Activated T-cell treated with anti-CD3 and anti-CD28 coated beads, Interleukin-2, amount 50 U/mL, for 24 hours (primary cell): ENCODE data around the gene CBARP.

Source experiments
- DNase-seq: peaks from one replicate; pipeline ENCODE4 v3.0.0-alpha.2; 2020
- H3K27ac Mint-ChIP-seq: 2 replicates; pipeline ENCODE4 v1.8.0; 2020; ENCODE audit warnings: mild to moderate bottlenecking, mixed read lengths
- H3K27me3 Mint-ChIP-seq: 2 replicates; pipeline ENCODE4 v1.8.0; 2020; ENCODE audit warnings: mixed read lengths
- H3K36me3 Mint-ChIP-seq: 2 replicates; pipeline ENCODE4 v1.8.0; 2020; ENCODE audit warnings: low read depth, mixed read lengths
- H3K4me1 Mint-ChIP-seq: 2 replicates; pipeline ENCODE4 v1.8.0; 2020; ENCODE audit warnings: low read depth, mixed read lengths
- H3K4me3 Mint-ChIP-seq: 2 replicates; pipeline ENCODE4 v1.8.0; 2020; ENCODE audit warnings: mild to moderate bottlenecking, moderate library complexity, mixed read lengths
- H3K9me3 Mint-ChIP-seq: 2 replicates; pipeline ENCODE4 v1.8.0; 2020; ENCODE audit warnings: mixed read lengths

Gene CBARP

DNA sequence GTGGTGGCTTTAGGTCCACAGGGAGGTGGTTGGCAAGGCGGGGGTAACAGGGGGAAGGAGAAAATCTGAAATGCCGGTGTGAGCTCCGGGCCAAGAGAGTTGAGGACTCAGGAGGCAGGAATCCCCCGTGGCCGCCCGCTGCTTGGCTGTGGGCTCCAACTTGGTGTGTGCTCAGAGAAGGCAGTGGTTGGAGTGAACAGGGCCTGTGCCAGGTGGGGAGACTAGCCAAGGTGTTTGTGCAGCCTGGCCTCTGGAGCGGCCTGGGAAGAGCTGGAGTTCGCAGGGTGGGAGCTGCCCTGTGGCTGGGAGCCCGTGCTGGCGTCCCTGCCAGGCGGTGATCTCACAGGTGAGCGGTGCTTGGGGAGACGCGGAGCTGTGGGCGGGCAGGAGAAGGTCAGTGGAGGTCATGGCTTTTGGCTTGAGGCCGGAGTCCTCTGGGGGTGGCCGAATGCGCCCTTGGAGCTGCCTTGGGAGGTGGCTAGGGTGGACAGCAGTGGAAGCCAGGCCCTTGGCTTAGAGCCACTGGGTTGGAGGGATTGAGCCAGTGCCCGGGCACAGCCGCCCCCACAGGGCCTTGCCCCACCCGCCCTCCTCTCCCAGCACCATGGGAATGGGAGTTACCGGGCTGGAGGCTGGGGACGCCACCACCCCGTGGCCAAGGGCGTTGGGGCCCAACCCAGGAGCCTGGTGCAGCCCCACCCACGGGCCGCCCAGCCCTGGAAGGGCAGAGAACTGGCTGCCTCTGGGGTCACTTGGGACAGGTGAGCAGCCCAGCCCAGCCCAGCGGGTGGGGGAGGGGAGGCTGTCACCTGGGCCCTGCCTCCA, 24.2 kb upstream of the CBARP start:
- H3K4me1 Mint-ChIP-seq = peaks cover 68% of the 10 kb centered on the region
- H3K9me3 Mint-ChIP-seq = no peaks in the 10 kb centered on the region
- peak overlapping the region; percentile 95 for H3K4me3 Mint-ChIP-seq
- peak; percentile 64 for DNase-seq
- peak overlapping the region; percentile 97 for H3K27ac Mint-ChIP-seq
- peaks cover 46% of the 10 kb centered on the region for H3K36me3 Mint-ChIP-seq
- H3K27me3 Mint-ChIP-seq = no peaks in the 10 kb centered on the region

DNA sequence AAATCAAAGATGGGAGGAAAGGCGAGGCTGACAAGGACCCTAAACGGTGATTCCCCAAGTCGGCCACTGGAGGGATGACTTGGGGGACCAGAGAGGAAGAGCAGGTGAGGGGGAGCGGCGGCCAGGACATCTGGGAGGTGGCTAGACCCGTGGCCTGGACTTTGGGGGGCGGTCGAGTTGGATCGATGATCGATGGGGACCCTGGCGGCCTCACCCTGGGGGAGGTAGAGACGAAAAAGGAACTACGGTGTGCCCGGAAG, 23.7 kb upstream of the CBARP start:
- Mint-ChIP-seq H3K36me3 (peaks cover 50% of the 10 kb centered on the region), H3K4me3 (peak overlapping the region; percentile 95), H3K27ac (peak overlapping the region; percentile 97), H3K9me3 (no peaks in the 10 kb centered on the region), H3K4me1 (peaks cover 68% of the 10 kb centered on the region), H3K27me3 (no peaks in the 10 kb centered on the region)
- DNase-seq = no peak

DNA sequence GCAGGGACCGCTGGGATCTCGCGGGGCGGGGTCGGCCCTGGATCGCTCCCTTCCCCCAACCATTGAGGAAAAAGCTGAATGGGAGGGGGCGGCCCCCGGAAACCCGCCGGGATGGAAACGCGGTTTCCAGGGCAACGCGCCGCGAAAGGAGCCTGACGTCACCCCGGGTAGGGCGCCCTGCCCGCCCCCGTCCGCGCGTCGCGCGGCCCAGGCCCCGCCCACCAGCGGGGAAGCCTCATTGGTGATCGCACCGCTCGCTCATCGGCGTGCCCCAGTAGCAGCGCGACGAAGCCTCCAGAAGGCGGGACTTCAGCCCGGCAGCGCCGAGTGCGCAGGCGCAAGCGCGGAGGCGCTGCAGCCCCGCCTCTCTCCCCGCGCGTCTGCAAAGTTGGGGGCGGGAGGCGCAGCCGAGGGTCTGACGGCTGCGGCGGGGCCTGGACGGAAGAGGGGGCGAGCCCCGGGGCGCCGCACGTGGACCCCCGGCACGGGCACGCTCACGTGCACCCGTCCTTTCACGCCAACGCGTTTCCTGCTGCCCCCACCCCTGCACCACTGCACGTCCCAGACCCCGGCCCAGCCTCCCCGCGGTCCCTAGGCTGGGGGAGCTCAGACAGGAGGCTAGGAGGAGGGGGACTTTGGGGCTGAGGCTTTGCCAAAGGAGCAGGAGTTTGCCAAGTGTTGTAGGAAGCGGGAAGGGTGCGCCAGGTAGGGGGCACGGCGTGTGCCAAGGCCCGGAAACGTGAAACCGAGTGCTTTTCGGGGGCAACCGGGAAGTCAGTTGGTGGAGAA, 23.1 kb upstream of the CBARP start:
- DNase-seq = peak; percentile 98
- H3K27ac Mint-ChIP-seq = peak overlapping the region; percentile 98
- H3K27me3 Mint-ChIP-seq = no peaks in the 10 kb centered on the region
- H3K4me1 Mint-ChIP-seq = peaks cover 68% of the 10 kb centered on the region
- H3K4me3 Mint-ChIP-seq = peak overlapping the region; percentile 95
- peaks cover 55% of the 10 kb centered on the region for H3K36me3 Mint-ChIP-seq
- H3K9me3 Mint-ChIP-seq = no peaks in the 10 kb centered on the region

DNA sequence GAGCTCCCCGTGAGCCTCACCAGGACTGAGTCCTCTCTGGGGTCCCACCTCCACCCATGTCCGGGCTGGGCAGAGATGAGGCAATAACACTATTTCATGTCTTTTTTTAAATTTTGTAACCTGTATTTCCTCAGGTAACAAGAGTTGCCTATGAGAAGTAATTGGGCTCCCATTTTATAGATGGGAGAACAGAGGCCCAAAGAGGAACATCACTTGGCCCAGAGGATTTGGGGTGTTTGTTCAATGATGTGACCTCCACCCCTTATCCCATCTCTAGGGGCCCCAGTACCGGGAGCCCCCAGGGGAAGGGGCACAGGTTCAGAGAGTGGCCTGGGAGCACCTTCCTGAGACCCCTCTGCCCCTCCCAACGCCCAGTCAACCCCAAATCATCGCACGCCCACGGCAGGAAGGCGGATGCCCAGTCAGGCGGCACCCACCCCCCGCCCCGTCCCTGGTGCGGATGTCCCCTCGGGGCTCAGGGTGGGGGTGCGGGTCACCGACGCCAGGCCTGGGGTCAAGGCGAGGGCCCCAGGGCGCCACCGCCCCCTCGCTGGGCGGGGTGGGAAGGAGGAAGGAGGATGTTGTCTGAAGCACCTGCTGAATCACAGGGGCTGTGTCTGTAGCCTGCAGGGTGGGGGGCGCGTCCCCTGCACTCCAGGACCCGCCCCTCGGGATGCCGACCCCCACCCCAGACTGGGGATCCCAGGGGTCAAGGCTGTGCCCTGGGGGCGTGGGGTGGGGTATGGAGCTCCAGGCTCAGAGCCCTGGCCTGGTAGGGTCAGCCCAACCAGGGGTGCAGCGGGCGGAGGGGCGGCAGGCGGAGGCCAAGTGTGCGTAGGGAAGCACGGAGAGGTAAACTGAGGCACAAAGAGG, 22.3 kb upstream of the CBARP start:
- DNase-seq = no peak
- H3K27me3 Mint-ChIP-seq = no peaks in the 10 kb centered on the region
- peaks cover 61% of the 10 kb centered on the region for H3K36me3 Mint-ChIP-seq
- peaks cover 64% of the 10 kb centered on the region for H3K4me1 Mint-ChIP-seq
- no peaks in the 10 kb centered on the region for H3K9me3 Mint-ChIP-seq
- H3K4me3 Mint-ChIP-seq = peak overlapping the region; percentile 84
- peak overlapping the region; percentile 98 for H3K27ac Mint-ChIP-seq

DNA sequence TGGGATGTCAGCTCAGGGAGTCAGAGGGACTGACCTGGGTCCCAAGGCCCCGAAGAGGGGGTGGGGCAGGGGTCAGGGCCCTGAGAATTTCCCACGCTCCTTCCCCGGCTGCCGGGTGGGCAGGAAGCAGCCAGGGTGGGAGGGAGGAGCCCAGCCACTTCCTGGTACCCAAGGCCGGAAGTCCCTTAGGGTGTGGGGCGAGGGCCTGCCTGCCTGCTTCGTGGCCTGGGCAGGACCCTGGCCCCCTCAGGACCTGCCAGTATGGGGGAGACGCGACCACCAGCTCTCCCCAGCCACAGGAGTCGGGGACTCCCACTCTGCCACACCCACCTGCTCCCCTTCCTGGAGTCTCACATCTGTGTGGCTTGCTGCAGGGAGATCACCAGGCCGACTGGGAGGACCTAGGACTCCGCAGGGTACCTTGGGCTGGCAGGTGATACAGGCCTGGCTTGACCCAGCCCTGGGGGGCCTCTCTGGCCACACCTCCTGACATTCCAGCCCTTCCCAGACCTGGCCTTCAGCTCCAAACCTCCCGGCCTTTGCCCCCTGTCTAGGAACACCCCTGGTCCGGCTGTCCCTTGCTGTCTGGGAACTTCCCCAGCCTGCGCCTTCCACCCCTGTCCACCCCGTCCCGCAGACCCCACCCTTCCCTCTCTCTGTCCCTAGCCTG, 21.5 kb upstream of the CBARP start:
- H3K27me3 Mint-ChIP-seq = no peaks in the 10 kb centered on the region
- peak overlapping the region; percentile 84 for H3K4me3 Mint-ChIP-seq
- H3K36me3 Mint-ChIP-seq = peaks cover 61% of the 10 kb centered on the region
- peaks cover 65% of the 10 kb centered on the region for H3K4me1 Mint-ChIP-seq
- peak overlapping the region; percentile 98 for H3K27ac Mint-ChIP-seq
- peak; percentile 85 for DNase-seq
- H3K9me3 Mint-ChIP-seq = no peaks in the 10 kb centered on the region

DNA sequence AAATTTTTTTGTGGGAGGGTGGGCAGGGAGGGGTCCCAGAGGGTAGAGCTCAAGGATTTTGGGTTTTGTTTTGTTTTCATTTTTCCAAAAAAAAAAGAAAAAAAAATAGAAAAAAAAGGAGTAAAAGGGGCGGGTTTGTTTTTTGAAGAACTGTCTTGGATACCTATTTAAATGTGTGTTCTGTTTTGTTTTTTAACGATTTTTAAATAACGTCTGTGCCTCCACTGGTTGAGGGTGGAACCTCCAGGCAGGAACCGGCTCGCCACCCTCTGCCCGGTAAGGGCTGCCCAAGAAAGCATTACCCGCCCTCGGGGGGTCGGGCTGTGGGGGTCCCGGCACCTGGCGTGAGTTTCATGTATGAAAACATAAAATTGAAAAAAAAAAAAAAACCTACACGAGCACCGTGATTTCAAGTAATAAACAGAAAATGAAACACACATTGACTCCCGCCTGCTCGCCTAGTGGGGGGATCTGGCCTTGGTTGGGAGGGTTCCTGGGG, 21.0 kb upstream of the CBARP start:
- H3K27me3 Mint-ChIP-seq = no peaks in the 10 kb centered on the region
- no peaks in the 10 kb centered on the region for H3K9me3 Mint-ChIP-seq
- H3K4me1 Mint-ChIP-seq = peaks cover 64% of the 10 kb centered on the region
- H3K27ac Mint-ChIP-seq = peak overlapping the region; percentile 98
- DNase-seq = no peak
- peaks cover 60% of the 10 kb centered on the region for H3K36me3 Mint-ChIP-seq
- H3K4me3 Mint-ChIP-seq = peak overlapping the region; percentile 84

DNA sequence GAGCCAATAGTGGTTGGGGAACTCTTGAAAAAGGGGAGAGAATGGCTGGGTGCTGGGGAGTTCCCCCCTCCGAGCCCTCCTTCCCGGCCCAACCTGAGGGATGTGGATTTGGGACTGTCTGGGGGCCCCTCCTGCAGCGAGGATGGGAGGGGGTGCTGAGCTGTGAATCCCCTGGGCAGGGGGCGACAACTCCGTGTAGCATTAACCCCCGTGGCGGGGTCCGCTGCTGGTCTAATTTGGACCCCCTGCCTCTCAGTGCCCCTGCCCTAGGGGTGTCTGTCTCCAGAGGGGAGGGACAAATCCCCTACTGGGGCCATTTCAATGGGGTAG, 20.3 kb upstream of the CBARP start:
- peaks cover 64% of the 10 kb centered on the region for H3K36me3 Mint-ChIP-seq
- peaks cover 67% of the 10 kb centered on the region for H3K4me1 Mint-ChIP-seq
- H3K9me3 Mint-ChIP-seq = no peaks in the 10 kb centered on the region
- peak overlapping the region; percentile 84 for H3K4me3 Mint-ChIP-seq
- peak overlapping the region; percentile 98 for H3K27ac Mint-ChIP-seq
- no peak for DNase-seq
- no peaks in the 10 kb centered on the region for H3K27me3 Mint-ChIP-seq

DNA sequence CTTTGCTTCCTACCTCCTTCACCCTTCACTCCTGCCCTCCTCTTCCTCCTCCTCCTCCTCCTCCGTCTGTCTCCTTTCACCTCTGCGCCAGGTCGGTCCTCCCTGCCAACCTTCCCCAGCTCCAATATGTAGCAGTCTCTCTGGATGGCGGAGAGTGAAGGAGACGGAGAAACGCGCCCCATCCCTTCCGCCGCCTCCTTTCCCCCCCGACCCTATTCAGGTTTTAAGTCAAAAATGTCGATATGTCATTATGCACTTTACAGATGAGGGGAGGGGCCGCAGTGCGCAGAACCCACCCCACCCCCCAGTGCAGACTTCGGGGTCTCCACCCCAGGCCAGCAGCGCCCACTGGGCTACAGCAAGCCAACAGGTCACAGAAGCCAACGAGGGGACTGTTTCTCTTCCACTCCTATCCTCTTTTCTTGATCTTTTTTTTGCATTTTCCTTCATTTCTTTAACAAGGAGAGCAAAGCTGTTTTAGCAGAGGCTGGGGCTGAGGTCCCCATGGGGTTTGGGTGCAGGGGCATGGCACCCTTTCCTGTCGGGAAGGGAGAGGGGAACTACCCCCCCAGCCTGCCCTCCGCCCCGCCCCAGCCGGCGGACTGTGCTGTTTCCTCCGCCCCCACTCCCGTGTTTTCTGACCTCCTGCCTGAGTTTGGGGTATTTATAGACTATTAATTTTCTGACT, 19.8 kb upstream of the CBARP start:
- Mint-ChIP-seq H3K4me3 (peak overlapping the region; percentile 84), H3K36me3 (peaks cover 63% of the 10 kb centered on the region), H3K27me3 (no peaks in the 10 kb centered on the region), H3K9me3 (no peaks in the 10 kb centered on the region), H3K27ac (peak overlapping the region; percentile 98), H3K4me1 (peaks cover 61% of the 10 kb centered on the region)
- DNase-seq = no peak

DNA sequence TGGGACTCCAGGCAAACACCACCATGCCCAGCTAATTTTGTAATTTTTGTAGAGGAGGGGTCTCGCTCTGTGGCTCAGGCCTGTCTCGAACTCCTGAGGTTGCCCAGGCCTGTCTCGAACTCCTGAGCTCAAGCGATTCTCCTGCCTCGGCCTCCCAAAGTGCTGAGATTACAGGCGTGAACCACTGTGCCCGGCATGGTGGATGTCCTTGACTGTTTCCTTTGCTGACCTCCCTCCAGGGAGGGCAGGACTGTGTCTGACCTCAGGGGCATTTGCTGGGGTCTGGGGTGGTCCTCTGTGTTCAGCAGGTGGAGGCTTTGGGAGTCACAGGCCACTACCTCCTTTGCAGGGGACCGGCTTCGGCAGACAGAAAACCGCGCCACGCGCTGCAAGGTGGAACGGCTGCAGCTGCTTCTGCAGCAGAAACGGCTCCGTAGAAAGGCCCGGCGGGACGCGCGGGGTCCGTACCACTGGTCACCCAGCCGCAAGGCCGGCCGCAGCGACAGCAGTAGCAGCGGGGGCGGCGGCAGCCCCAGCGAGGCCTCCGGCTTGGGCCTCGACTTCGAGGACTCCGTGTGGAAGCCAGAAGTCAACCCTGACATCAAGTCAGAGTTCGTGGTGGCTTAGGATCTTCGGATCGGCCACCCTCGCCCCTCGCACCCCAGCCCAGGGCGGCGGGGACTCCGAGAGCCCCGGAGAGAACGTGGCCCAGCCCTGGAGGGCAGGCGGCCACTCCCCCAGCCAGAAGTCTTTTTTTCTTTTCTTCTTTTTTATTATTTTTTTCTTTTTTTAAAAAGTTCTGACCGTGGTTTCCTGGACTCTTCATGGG, 19.1 kb upstream of the CBARP start:
- no peaks in the 10 kb centered on the region for H3K27me3 Mint-ChIP-seq
- peak overlapping the region; percentile 29 for H3K4me3 Mint-ChIP-seq
- peaks cover 68% of the 10 kb centered on the region for H3K36me3 Mint-ChIP-seq
- peaks cover 57% of the 10 kb centered on the region for H3K4me1 Mint-ChIP-seq
- DNase-seq = no peak
- H3K27ac Mint-ChIP-seq = peak overlapping the region; percentile 98
- H3K9me3 Mint-ChIP-seq = no peaks in the 10 kb centered on the region

DNA sequence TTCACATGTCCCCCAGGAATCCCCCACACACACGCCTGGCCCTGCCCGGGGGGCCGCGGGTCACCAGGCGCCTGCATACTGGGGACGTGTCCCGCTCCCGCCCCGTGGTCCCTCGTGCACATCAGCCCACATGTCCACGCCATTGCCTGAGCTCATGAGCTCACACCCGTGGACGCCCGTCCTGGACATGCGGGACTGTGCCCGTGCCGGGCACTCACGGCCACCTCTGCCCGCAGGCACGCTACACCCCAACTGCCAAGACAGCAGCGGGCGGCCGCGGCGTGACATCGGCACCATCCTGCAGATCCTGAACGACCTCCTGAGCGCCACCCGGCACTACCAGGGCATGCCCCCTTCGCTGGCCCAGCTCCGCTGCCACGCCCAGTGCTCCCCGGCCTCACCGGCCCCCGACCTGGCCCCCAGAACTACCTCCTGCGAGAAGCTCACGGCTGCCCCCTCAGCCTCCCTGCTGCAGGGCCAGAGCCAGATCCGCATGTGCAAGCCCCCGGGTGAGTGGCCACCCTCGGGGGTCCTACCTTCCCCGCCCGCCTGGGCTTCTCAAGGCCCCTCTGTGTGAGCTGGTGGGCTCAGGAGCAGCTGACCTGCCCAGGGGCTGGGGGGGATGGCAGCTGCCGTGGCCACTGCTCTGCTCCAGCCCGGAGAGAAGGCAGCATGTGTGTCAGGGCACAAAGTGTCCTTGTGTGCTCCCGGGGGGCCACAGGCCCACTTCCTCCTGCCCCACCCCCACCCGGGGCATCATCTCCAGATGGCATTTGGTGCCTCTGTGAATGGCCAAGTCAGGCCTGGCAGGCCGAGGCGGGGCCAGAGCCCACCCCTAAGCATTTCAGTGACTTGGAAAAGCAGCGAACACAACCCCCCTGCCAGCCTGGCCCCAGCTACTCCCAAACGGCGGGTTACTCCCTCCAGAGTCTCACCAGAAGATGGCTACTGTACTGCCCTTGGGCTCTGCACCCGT, 17.7 kb upstream of the CBARP start:
- H3K9me3 Mint-ChIP-seq = no peaks in the 10 kb centered on the region
- H3K27ac Mint-ChIP-seq = peak overlapping the region; percentile 90
- peak overlapping the region; percentile 23 for H3K4me3 Mint-ChIP-seq
- no peaks in the 10 kb centered on the region for H3K27me3 Mint-ChIP-seq
- peaks cover 49% of the 10 kb centered on the region for H3K4me1 Mint-ChIP-seq
- DNase-seq = no peak
- peaks cover 70% of the 10 kb centered on the region for H3K36me3 Mint-ChIP-seq

DNA sequence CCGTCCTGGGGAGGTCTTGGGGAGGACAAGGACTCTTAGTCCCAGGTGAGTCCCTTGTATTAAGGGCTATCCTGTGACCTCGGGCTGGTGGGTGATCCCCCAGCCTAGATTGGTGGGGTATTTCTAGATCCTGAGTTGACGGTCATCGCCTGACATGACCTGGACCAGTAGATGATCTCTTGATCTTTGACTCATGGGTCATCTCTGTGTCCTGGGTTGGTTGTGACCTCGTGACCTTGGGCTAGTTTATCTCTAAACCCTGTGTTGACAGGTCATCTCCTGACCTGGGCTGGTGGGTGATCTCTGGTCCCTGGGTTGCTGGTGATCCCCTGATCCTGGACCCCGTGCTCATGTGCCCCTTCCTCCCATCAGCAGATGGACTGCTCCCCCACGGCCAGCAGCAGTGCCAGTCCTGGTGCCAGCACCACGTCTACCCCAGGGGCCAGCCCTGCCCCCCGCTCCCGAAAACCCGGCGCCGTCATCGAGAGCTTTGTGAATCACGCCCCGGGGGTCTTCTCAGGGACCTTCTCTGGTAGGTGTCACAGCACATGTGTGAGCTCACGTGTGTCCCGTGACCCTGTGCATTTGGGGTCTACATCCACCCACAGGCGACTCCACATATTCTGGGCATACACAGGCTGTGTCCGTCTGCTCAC, 16.9 kb upstream of the CBARP start:
- peaks cover 44% of the 10 kb centered on the region for H3K4me1 Mint-ChIP-seq
- peaks cover 69% of the 10 kb centered on the region for H3K36me3 Mint-ChIP-seq
- no peaks in the 10 kb centered on the region for H3K27me3 Mint-ChIP-seq
- no peaks in the 10 kb centered on the region for H3K9me3 Mint-ChIP-seq
- H3K27ac Mint-ChIP-seq = peak overlapping the region; percentile 90
- DNase-seq = no peak
- peak overlapping the region; percentile 23 for H3K4me3 Mint-ChIP-seq

DNA sequence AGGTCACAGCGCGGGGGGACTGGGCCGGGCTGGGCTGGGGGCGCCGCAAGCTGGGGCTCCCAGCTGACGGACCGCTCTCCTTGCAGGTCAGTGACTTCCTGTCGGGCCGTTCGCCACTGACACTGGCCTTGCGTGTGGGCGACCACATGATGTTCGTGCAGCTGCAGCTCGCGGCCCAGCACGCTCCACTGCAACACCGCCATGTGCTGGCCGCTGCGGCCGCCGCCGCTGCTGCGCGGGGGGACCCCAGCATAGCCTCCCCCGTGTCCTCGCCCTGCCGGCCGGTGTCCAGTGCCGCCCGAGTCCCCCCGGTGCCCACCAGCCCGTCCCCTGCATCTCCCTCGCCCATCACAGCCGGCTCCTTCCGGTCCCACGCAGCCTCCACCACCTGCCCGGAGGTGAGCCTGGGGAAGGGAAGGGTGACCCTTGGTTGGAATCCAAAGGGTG, 16.3 kb upstream of the CBARP start:
- H3K9me3 Mint-ChIP-seq = no peaks in the 10 kb centered on the region
- no peaks in the 10 kb centered on the region for H3K27me3 Mint-ChIP-seq
- H3K36me3 Mint-ChIP-seq = peaks cover 69% of the 10 kb centered on the region
- H3K27ac Mint-ChIP-seq = peak overlapping the region; percentile 90
- H3K4me1 Mint-ChIP-seq = peaks cover 39% of the 10 kb centered on the region
- no peak for DNase-seq
- no peak overlapping the region for H3K4me3 Mint-ChIP-seq
